ENCODE data around the gene CYS1. TPM values are rescaled to one million over a fixed set of nuclear protein-coding genes. Genes with fewer than 3 reads are reported as not detected.

The CYS1 gene
- total and polyA plus RNA-seq, 2 of the 13 experiments (the other 11 are each of a cell fraction or from before 2014, with no cell fraction given), result 0.04 TPM; not detected in 1

DNA sequence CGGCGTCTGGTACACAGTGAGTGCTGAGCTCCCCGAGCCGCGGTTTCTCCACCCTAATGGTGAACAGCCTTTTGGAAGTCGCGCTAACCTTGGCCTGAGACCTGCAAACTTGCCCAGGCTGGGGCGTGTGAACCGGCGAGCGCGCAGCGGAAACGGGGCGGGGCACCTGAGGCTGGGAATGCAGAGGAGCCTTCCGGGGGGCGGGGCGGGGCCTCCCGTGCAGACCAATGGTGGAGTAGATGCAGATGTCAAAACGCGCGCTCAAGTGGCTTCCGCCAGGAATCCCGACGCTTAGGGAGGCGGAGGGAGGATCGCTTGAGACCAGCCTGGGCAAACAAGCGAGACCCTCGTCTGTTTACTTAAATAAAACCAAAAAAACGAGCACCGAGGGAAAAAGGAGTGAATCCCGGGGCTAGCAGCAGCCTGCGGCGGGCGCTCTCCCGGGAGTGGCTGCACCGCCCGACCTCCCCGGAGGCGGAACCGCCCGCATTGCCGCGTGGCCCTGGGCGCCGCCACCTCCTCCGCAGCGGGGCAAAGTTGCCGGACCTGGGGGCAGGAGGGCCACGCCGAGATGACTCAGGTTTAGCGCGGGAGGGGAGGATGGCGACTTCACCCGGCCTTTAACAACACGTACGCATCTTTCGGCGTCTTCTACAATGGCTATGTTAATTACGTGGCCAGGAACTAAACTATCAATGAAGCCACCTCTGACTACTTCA, 40.1 kb upstream of the CYS1 start (continued):
- TF ChIP-seq ZNF569 (CRISPR knock-in tag; IDR thresholded peaks at IDR 0.05; ENCODE audit: borderline replicate concordance), result no peak; the same call in 1 of the 2 replicates
- TF ChIP-seq, protein P1, sequence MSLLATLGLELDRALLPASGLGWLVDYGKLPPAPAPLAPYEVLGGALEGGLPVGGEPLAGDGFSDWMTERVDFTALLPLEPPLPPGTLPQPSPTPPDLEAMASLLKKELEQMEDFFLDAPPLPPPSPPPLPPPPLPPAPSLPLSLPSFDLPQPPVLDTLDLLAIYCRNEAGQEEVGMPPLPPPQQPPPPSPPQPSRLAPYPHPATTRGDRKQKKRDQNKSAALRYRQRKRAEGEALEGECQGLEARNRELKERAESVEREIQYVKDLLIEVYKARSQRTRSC (CRISPR knock-in tag; IDR thresholded peaks at IDR 0.05; ENCODE audit: low read depth), result no peak
- TF ChIP-seq SRSF1 (optimal IDR thresholded peaks at IDR 0.05; ENCODE audit: low read depth, low read length), result peak; percentile 41
- peak; percentile 93; the same call in 1 of the 2 replicates for TF ChIP-seq PAX8 (CRISPR knock-in tag; IDR thresholded peaks at IDR 0.05; ENCODE audit: borderline replicate concordance)
- TF ChIP-seq, protein P2, sequence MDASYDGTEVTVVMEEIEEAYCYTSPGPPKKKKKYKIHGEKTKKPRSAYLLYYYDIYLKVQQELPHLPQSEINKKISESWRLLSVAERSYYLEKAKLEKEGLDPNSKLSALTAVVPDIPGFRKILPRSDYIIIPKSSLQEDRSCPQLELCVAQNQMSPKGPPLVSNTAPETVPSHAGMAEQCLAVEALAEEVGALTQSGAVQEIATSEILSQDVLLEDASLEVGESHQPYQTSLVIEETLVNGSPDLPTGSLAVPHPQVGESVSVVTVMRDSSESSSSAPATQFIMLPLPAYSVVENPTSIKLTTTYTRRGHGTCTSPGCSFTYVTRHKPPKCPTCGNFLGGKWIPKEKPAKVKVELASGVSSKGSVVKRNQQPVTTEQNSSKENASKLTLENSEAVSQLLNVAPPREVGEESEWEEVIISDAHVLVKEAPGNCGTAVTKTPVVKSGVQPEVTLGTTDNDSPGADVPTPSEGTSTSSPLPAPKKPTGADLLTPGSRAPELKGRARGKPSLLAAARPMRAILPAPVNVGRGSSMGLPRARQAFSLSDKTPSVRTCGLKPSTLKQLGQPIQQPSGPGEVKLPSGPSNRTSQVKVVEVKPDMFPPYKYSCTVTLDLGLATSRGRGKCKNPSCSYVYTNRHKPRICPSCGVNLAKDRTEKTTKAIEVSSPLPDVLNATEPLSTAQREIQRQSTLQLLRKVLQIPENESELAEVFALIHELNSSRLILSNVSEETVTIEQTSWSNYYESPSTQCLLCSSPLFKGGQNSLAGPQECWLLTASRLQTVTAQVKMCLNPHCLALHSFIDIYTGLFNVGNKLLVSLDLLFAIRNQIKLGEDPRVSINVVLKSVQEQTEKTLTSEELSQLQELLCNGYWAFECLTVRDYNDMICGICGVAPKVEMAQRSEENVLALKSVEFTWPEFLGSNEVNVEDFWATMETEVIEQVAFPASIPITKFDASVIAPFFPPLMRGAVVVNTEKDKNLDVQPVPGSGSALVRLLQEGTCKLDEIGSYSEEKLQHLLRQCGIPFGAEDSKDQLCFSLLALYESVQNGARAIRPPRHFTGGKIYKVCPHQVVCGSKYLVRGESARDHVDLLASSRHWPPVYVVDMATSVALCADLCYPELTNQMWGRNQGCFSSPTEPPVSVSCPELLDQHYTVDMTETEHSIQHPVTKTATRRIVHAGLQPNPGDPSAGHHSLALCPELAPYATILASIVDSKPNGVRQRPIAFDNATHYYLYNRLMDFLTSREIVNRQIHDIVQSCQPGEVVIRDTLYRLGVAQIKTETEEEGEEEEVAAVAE (CRISPR knock-in tag; IDR thresholded peaks at IDR 0.05; ENCODE audit: borderline replicate concordance), result peak; percentile 85
- TF ChIP-seq NFE2 (CRISPR knock-in tag; IDR thresholded peaks at IDR 0.05), result peak; percentile 68
- TF ChIP-seq, protein P3, sequence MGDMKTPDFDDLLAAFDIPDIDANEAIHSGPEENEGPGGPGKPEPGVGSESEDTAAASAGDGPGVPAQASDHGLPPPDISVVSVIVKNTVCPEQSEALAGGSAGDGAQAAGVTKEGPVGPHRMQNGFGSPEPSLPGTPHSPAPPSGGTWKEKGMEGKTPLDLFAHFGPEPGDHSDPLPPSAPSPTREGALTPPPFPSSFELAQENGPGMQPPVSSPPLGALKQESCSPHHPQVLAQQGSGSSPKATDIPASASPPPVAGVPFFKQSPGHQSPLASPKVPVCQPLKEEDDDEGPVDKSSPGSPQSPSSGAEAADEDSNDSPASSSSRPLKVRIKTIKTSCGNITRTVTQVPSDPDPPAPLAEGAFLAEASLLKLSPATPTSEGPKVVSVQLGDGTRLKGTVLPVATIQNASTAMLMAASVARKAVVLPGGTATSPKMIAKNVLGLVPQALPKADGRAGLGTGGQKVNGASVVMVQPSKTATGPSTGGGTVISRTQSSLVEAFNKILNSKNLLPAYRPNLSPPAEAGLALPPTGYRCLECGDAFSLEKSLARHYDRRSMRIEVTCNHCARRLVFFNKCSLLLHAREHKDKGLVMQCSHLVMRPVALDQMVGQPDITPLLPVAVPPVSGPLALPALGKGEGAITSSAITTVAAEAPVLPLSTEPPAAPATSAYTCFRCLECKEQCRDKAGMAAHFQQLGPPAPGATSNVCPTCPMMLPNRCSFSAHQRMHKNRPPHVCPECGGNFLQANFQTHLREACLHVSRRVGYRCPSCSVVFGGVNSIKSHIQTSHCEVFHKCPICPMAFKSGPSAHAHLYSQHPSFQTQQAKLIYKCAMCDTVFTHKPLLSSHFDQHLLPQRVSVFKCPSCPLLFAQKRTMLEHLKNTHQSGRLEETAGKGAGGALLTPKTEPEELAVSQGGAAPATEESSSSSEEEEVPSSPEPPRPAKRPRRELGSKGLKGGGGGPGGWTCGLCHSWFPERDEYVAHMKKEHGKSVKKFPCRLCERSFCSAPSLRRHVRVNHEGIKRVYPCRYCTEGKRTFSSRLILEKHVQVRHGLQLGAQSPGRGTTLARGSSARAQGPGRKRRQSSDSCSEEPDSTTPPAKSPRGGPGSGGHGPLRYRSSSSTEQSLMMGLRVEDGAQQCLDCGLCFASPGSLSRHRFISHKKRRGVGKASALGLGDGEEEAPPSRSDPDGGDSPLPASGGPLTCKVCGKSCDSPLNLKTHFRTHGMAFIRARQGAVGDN (CRISPR knock-in tag; IDR thresholded peaks at IDR 0.05), result peak; percentile 99
- TF ChIP-seq FOSL1 (CRISPR knock-in tag; IDR thresholded peaks at IDR 0.05; ENCODE audit: borderline replicate concordance), result peak; percentile 81
- peak; percentile 89 for TF ChIP-seq FOXK1 (CRISPR knock-in tag; IDR thresholded peaks at IDR 0.05; ENCODE audit: borderline replicate concordance, low read depth)
- no peak for TF ChIP-seq NPAS2 (CRISPR knock-in tag; IDR thresholded peaks at IDR 0.05; ENCODE audit: borderline replicate concordance)
- TF ChIP-seq, protein P4, sequence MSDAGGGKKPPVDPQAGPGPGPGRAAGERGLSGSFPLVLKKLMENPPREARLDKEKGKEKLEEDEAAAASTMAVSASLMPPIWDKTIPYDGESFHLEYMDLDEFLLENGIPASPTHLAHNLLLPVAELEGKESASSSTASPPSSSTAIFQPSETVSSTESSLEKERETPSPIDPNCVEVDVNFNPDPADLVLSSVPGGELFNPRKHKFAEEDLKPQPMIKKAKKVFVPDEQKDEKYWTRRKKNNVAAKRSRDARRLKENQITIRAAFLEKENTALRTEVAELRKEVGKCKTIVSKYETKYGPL (CRISPR knock-in tag; IDR thresholded peaks at IDR 0.05), result 0 out of 2 replicates have a peak, but pooled peaks have one; percentile 23
- TF ChIP-seq, protein P5, sequence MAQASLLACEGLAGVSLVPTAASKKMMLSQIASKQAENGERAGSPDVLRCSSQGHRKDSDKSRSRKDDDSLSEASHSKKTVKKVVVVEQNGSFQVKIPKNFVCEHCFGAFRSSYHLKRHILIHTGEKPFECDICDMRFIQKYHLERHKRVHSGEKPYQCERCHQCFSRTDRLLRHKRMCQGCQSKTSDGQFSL (CRISPR knock-in tag; IDR thresholded peaks at IDR 0.05), result peak; percentile 77; the same call in 1 of the 2 replicates
- no peak for TF ChIP-seq ZNF879 (CRISPR knock-in tag; IDR thresholded peaks at IDR 0.05)
- TF ChIP-seq, protein P6, sequence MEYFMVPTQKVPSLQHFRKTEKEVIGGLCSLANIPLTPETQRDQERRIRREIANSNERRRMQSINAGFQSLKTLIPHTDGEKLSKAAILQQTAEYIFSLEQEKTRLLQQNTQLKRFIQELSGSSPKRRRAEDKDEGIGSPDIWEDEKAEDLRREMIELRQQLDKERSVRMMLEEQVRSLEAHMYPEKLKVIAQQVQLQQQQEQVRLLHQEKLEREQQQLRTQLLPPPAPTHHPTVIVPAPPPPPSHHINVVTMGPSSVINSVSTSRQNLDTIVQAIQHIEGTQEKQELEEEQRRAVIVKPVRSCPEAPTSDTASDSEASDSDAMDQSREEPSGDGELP (IDR thresholded peaks at IDR 0.05; ENCODE audit: borderline replicate concordance, low read depth), result 0 out of 2 replicates have a peak, but pooled peaks have one; percentile 34
- TF ChIP-seq GTF3A (CRISPR knock-in tag; conservative IDR thresholded peaks at IDR 0.05), result peak; percentile 88; the same call in 1 of the 2 replicates

All from HepG2 (cell line).